Stimulated activated CD8-positive, alpha-beta memory T cell treated with anti-CD3 and anti-CD28 coated beads, Interleukin-7, amount 100 ng/mL, for 48 hours (primary cell): ENCODE measurements around the gene FLT1.

ENCODE experiments used
- DNase-seq, 2 donors: peaks; one replicate each; pipeline ENCODE4 v3.0.0-alpha.2; 2020; ENCODE audit warnings: low read depth in 1 of 2; ENCODE audit errors: extremely low read depth in 1 of 2

FLT1 gene

DNA sequence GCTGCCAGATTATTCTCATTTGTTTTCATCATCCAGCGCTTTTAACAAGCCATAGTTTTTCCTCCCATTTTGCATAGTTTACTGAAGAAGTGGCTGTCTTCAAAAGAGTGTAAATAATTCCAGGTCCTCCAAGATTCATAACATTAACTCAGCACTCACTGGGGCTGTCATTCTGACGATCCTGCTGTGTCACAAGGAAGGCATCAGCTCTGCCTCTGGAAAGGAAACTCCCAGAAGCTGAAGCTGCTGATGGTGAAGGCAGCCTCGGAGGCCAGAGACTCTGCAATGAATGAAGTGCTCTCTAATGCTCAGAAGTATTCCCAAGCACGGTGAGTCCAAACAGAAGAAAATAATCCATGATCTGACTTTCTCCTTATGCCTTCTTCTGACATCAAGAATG, 60.0 kb downstream of the FLT1 start:
- DNase-seq, result no peak

DNA sequence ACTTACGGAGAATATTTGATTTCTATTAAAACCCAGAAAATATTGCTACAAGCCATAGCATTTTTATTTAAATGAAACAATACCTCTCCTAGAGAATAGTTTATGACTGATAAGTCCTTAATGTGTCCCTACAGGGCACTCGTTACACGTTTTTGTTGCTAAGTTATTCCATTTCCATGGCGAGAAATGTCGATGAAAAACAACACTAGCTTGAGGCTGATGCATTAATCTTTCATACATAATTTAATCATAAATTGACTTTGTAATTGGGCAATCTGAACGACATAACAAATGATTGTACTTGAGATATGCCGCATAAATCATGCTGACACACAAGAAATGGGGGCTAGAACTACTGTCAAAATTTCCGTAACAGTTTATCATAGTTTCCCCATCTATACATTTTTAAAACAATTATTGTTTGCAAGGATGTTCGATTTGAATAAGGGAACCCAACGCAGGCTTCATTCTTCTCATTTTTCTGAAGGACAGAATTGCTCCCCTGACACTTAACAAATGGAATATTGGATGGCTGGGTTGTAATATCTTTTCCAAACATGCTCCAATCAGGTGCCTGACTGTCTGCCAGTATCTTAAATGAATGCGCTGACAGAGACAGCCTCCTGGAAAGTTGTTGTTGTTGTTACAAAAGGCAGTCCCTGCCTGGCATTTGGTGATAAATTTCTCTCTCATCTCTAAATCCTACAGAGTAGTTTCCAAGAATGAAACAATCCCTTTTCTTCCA, 61.9 kb downstream of the FLT1 start:
- no peak for DNase-seq

DNA sequence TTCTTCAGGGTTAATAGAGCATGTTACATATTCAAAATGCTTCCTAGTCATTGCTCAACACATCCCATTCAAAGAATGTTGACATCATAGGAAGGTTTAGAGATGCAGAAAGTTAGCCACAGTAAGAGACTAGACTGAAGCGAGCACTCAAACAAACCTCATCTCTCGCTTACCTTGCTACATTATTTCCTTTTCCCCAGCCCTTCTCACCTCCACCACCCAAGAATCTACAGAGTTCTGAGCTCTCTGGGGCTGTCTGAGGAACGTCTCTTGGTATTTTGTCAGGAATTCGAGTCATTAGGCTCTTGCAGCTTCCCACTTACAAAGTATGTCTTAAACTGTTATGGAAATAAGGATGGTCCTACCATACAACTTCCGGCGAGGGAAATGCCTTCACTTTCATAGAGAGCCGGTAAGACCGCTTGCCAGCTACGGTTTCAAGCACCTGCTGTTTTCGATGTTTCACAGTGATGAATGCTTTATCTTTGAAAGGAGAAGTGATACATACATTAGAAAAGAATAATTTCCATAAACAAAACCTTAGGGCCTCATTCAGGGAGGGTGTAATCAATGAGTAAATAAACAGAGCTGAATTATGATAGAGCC, 65.1 kb downstream of the FLT1 start:
- no peak for DNase-seq

DNA sequence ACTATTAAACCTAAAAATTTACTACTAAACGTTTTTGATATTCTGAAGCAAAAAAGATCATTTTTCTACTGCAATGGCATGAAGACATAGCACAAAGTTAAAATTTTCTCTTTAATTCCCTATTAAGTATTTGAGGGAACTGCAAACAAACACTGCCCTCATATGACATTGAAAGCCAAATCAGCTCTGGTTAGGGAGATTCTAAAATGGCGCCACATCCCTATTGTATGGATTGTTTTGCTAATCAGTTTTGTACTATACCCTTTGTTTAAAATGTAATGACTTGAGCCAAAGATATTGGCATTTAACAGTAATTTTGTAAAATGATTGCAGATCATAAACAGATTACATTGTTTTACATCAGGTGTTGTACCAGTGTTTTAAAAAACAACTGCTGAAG, 65.8 kb downstream of the FLT1 start:
- no peak for DNase-seq

DNA sequence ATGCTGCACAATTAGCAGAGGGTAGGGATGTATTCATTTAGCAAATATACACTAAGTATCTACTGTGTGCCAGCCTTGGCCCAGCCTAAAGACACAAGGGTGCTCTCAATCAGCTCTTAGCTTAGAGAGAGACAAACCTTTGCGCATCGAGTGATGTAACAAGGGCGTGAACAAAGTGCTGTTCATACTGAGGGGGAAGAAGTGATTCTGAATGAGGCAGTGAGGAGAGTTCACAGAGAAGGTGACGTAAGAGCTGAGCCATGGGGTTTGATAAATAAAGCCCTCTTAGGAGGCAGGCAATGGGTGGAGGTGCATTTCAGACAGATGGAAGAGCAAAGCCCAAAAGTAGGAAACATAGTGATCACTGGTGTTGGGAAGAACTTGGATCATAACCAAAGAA, 68.5 kb downstream of the FLT1 start:
- DNase-seq, result no peak

DNA sequence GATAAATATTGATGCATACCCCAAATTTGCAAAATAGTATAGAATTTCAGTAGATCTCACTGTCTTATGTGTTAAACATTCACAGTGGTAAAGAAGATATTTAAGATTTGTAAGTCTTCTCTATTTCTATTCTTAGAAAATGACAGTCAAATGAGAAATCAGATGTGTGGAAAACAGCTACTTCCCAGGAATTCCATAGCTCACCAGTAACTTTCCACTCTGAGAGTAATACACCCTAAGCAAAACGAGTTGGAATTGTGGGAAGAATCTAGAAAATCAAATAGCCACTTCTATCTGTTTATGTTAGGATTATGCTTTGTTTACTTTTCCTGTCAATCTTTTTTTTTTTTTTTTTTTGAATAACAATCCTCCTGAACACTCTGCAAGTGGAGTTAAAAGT, 69.1 kb downstream of the FLT1 start:
- DNase-seq, result no peak

DNA sequence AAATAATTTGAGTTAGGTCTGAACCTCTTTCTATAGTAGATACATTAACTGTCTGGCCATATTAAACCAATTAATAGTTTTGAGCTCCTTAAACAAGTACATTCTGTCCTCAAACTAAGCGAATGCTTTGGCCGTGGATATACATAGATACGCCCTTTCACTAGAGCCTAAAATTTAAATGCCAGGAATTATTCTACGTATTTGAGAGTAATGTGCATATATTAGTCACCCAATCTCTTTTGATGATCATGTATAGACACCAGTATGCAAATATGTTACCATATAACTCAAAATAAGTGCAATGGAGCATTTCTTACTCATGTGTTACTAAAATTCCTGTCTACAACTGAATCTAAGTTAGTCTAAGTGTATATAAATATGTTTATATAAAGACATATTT, 70.4 kb downstream of the FLT1 start:
- no peak for DNase-seq

DNA sequence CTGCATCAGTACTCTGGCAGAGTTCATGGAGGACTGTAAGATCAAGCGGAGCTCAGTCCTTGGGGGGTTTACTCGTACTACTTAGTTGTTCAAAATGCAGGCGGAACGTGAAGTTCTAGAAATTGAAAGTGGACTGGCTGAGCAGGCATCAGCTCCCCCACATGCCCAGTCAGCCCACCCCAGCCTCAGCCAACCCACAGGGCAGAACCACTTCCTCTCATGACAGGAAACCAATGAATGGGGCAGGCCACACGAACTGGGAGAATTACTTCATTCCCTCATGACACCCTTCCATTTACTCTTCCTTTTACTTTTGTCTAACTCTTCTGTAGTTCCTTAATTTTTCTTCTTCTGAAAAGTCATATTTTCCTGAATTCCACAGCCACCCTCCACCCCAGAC, 71.9 kb downstream of the FLT1 start:
- peak; percentile 18 to 20 for DNase-seq

DNA sequence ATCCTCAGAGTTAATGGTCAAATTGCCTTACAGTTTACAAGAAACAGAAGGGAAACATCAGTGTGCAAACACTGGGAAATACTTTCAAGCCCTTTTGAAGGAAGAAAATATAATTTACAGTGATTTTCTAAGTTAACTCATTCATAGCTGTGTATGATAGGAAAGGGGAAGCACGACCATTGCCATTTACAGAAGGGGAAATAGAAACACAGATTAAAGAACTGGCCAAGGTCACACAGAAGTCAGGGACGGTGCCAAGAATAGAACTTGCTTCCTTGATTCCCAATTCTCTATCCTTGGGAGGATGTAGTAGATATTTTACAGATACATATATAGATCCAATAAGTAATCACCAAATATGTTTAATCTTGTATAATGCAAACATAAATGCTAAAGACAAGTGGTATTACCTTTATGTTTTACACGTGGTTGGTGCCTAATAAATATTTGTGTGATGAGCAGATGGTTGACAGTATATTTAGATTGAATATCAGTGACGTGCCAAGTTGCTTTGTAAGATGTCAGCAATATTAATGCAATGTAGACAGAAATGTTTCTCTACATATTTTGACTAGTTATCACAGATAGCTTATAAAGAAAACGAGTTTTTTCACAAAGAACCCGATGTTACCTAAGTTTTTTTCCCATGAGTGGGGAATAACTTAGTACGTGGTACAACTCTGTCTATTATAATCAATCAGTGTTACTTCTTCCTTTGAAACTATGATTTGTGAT, 73.1 kb downstream of the FLT1 start:
- no peak for DNase-seq

DNA sequence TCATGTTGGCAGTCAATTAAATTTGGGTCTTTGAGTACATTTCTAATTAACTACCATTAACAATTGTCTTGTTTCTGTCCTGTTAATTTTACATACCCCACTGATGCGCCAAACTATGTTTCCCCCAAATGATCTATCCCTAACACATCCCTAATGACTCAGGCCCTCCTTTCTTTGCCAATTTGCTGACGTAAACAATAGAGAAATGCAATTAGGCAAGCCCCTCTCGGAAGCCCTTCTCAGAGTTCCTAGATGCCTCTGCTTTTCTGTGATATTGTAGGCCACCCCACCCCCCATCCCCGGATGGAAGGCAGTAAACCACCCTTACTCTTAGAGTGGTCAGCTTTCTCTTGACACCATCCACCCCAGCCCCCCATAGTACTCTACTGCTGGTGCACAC, 74.2 kb downstream of the FLT1 start:
- DNase-seq, result no peak

DNA sequence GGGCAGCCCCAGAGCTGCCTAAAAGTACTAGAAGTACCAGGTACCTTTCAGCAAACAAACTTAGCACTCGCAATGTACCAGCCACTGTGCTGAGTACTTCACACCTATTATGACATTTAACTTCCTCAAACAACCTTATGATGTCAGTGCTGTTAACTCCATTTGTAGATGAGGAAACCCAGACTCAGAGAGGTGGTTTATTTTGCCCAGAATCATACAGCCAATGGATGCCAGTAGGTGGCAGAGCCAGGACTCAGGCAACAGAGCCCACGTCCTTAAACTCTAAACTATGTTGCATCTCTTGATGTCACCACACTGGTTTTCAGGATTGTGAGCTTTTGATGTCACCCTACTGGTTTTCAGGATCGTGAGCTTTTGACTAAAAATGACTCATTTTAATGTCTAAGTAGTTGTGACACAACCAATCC, 78.9 kb downstream of the FLT1 start:
- DNase-seq, result no peak

DNA sequence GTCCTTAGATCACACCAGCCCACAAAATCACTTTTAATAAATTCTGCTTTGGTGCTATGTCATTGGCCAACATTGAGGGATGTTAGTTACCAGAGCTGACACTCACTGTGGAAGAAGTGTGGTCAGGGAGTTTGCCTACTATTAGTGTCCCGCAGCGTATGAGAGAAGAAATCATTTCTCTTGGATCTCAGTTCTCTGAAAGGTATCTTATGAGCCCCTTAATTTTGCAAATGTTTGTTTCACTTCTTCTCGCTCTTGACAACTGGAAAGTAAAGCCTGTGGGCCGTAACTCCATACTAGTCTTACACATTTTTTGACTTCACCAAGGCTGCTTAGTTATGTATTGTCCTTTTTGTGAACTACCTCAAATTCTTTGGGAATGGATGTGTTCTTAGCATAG, 80.9 kb downstream of the FLT1 start:
- no peak for DNase-seq

DNA sequence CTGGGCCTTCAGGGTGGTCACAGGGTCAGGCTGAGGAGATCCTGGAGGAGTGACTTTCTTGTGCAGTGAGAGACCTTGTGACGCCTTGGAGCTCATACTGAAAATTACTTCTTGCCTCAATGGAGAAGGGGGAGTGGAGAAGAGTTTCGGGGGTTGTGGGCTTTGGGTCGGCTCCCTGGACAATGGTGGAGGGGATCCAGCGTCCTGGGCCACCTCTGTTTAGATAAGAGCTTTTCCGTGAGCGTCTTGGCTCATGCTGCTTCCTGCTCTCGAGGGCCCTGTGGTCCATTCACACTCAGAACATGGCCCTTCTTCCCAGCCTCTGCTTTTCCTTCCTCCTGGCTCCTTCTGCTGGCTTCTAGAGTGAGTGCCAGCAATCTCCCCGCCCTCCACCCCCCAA, 81.9 kb downstream of the FLT1 start:
- DNase-seq, result no peak

DNA sequence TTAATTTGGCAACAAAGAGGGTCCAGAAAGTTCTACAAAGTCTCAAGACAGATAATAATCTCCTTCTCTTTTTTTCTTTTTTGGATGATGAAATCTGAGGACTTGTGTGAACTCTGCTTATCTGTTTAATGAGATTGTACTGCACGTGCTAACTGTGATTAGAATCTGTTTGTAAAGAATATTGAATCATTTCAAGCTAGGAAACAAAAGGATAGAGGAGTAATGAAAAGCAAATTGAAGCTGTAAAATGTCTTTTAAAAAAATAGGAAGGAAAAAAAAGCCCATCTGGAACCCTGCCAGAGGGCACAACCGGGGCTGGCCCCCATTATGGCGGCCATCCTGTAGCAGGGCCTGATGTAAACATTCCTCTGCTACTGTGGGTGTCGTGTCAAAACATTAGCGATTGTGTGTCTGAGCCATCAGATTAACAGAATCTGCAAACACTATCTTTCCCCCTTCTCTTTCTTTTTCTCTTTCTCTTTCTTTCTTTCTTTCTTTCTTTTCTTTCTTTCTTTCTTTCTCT, 83.0 kb downstream of the FLT1 start:
- no peak for DNase-seq

DNA sequence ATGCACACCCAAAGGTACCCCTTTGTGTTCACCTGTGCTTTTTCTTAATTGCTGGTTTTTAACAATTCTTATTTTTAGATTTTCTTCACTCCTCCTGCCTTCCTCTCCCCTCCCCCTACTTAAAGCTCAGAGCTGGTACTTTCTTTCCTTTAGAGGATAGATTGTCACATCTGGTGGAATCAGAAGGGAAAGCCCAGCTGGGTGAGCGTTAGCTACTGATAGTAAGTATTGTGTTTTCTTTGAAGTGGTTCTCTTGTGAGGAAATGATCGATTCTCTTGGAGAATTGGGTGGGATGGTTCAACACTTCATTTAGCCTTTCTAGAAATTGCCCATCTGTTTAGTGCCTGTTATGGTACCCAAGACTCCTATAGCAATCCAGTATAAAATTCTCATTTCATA, 84.8 kb downstream of the FLT1 start:
- DNase-seq, result no peak

DNA sequence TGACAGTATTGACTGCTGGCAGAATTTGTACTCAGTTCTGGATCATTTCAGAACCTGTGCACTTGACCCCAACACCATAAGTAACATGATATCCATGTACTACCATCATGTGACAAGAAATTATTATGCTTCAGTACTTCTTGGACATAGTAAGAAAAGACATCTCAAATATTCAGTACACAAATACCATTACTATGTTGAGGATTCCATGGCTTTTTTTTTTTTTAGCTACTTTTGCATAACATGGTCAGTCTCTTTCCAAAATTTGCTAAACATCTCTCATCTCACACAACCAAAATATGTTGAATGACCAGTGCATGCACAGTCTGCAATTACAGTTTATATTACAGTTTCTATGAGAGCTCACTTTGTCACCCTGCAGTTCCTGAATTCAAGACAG, 85.3 kb downstream of the FLT1 start:
- no peak for DNase-seq

DNA sequence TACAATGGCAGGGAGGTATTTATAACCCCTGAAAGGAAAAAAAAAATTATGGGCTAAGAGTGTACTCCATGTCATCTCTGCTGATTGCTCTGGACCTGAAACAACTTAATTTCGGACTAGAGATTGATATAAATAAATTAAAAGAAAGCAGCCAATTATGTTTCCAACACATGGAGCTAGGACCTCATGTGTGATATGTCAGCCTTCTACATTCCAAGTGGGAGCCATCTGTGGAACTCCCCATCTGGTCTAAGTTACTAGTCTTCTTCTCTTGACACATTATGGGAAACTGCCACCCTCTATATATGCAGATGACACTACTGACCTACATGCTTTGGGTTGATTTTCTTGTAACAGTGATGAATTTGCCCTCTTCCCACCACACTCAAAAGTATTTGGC, 86.1 kb downstream of the FLT1 start:
- DNase-seq, result no peak

DNA sequence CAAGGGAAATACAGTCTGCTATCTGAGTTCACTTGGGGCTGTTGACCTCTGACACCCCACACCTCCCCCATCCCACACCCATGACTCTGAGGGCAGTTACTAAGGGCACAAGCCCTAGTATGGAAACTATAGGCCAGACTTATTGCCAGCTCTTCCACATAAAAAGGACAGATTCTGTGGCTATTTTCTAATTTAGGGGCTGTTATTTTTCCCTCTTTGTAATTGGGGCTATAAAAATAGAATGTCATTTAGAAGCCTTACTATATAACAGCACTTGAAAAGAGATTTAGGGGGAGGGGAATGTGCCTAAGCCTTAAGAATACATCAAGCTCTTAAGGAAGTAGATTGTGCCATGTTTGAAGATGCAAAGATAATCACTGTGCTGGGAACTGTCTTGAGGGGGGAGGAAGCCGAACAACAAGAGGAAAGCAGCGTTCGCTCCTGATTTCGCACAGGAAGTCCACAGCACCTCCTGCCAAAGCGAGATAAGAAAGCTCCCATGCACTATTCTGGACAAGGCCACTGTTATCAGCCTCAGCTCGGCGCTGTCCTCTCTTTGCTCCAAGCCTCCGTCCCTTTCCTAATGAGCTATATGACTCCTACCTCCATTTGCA, 86.6 kb downstream of the FLT1 start:
- no peak for DNase-seq

DNA sequence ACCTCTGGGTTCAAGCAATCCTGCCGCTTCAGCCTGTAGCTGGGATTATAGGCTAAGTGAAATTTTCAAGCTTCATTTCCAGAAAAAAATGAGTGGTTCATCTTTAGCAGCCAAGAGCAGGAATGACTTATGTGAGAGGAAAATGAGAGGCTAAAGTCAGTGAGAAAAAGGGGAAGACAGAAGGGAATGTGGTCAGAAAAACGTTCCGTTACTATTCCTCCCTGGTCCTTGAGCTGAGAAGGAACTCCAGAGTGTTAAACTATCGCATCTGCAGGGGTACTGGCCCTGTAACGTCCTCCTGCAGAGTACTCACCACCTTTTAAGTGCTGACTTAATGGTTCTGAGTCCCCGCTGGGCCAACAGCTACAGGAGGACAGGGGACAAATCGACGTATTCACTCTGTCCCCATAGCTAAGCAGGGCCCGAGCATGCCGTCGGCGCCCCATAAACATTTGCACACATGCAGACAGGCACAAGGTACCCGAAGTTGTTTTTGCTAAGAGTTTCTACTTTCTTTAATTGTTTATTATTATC, 88.1 kb downstream of the FLT1 start:
- no peak for DNase-seq

DNA sequence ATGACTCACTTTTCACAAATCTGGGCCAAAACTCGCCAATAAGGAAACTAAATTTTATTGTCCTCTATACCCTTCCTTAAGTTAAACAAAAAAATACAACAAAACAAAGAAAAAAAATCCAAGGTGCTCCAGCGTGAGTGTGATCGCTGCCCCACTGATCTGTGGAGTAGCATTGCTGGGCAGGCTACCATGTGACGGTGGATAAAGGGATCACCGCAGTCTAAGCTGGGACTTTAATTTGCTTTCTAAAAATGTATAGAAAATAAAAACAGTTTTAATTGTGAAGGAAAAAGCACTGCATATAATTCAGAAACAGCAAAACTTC, 92.9 kb downstream of the FLT1 start:
- no peak for DNase-seq

DNA sequence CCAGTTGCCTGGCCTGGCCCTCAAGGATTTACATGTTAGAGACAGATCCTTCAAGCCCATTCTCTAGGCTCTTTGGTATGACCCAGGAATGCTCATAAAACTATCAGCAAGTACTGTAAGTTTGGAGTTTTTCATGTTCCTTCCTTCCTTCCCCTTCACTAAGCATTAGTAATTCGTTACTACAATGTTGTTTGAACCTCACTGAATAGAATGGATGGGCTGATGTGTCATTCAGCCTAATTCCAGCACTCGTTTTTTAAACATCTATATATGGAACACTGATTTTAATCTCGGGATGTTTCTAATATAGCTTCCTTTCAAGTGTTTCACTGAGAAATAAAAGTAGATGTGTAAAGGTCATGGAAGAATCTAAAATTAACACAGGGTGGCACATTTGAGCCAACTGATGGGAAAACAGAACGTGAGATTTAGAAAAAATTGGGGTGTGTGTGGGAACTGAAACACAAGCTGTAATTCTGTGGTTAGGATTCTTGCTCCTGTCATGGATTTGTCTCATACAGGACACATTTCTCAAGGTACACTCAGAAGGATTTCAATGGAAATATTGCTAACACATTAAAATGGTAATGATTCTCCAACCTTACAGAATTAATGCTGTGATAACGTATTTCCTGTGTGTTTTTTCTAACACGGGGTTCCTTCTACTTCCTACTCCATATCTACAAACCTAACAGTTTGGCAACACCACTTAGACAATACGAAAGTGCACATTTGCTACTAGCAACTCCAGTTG, 93.4 kb downstream of the FLT1 start:
- no peak for DNase-seq
